RWPE1 (cell line): ENCODE results near the gene VPS35.

ENCODE experiments used
- CTCF ChIA-PET: fragments of 350-600 bp; sonication (Branson Sonifier 250); formaldehyde crosslinking; extraction: SDS; loops from one replicate; lab custom pipeline; 2021; lab: Yijun Ruan, JAX
- POLR2A ChIA-PET: fragments of 400-600 bp; formaldehyde crosslinking; extraction: SDS; loops from one replicate; lab custom pipeline; 2020; ENCODE audit warnings: antibody characterized with exemption; ENCODE audit not compliant: low non-redundant PET; lab: Yijun Ruan, JAX
- DNase-seq: peaks from one replicate; pipeline ENCODE4 v3.0.0; 2012; ENCODE audit warnings: low spot score
- H3K27ac ChIP-seq: fragments of 450-650 bp; 2 replicates; pipeline ENCODE4 v1.5.1; 2017
- CTCF ChIP-seq: fragments of 450-650 bp; conservative IDR thresholded peaks from 2 replicates; pipeline ENCODE4 v1.5.1; 2017; ENCODE audit warnings: low read depth, mild to moderate bottlenecking

The VPS35 gene

GRCh38 chr16:46612121-46612520 lies 76.9 kb downstream of the VPS35 start:
- H3K27ac ChIP-seq, result no peak overlapping the region
- CTCF ChIA-PET, result no interaction called here

DNA sequence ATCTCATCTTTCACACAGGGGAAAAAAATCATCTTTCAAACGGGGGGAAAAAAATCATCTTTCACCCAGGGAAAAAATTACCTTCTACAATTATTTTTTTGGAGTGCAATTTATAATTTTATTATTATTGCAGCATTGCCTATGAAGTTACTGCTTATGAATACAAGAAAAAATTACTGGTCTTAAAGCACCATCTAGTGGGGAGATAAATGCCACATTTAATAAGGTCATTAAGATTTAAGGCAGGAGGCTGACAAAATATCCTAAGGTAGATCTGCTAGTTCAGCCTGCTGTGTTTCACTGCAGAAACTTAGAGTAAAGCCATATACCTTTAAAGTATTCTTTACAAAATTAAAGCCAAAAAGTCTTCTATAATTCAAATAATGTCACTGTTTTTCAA lies 81.4 kb downstream of the VPS35 start:
- ChIA-PET CTCF (interaction anchor here (0.7 to 1.2 kb wide), 5 partner anchors 42 to 1144 kb away, joined by 3 to 8 read pairs (median 4); no protein-coding TSS in a partner anchor), POLR2A (no interaction called here)
- TF ChIP-seq CTCF, result peak; percentile 51
- H3K27ac ChIP-seq, result no peak overlapping the region
- peak; percentile 26 for DNase-seq

More at GRCh38 chr16:46612121-46612520, 76.9 kb downstream of the VPS35 start:
- no peak for TF ChIP-seq CTCF
- POLR2A ChIA-PET, result no interaction called here
- no peak for DNase-seq

- no peak for DNase-seq
- POLR2A ChIA-PET, result no interaction called here
- TF ChIP-seq CTCF, result no peak
These were observed 82.7 kb downstream of the VPS35 start for GRCh38 chr16:46606231-46606630.

More at GRCh38 chr16:46606231-46606630, 82.7 kb downstream of the VPS35 start:
- CTCF ChIA-PET, result interaction anchor here (0.6 to 1.1 kb wide), 6 partner anchors 33 to 476 kb away, joined by 3 to 5 read pairs (median 4); no protein-coding TSS in a partner anchor
- H3K27ac ChIP-seq, result no peak overlapping the region
